AG09309 (cell line): ENCODE measurements around the gene BMPER.

ENCODE experiments used
- DNase-seq: peaks from one replicate; pipeline ENCODE4 v3.0.0-alpha.2; 2010; ENCODE audit warnings: low read depth
- H3K4me3 ChIP-seq: 2 replicates; pipeline ENCODE4 v1.5.1; 2011; ENCODE audit warnings: mild to moderate bottlenecking, low read depth, low read length, moderate library complexity; ENCODE audit not compliant: control insufficient read depth
- CTCF ChIP-seq: IDR thresholded peaks from 2 replicates; pipeline ENCODE4 v1.5.1; 2011; ENCODE audit warnings: mild to moderate bottlenecking, low read depth, low read length, inconsistent platforms; ENCODE audit not compliant: insufficient read depth, control insufficient read depth; ENCODE audit errors: missing control alignments

BMPER gene

DNA sequence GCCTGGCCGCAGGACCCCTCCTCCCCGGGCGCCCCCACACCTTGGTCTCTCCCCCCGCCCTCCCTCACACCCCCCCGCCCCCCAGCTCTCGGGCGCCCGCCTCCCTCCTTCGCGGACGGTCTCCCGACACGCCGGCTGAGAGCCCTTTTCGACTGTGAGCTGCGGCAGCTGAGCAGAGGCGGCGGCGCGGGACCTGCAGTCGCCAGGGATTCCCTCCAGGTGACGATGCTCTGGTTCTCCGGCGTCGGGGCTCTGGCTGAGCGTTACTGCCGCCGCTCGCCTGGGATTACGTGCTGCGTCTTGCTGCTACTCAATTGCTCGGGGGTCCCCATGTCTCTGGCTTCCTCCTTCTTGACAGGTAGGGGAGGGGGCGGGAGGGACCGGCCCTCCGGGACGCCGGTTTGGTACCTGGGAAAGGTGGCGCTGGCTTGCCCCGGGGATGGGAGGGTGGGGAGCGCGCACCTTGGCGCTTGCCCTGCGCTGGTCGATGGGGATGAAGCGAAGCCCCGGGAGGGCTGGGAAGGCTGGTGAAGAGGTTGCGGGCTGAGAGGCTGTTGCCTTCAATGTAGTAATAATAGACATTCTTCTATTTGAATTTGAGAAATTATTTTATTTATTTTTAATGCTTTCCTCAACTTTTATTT lies at the start of gene BMPER:
Gene BMPER (plus strand): TSS at position 151 of the 644 bp plus-strand sequence. CDS start 75 bp downstream, at position 226.
- no peak for DNase-seq
- TF ChIP-seq CTCF: no peak
- peak within 1 kb of the TSS; percentile 80 for H3K4me3 ChIP-seq

DNA sequence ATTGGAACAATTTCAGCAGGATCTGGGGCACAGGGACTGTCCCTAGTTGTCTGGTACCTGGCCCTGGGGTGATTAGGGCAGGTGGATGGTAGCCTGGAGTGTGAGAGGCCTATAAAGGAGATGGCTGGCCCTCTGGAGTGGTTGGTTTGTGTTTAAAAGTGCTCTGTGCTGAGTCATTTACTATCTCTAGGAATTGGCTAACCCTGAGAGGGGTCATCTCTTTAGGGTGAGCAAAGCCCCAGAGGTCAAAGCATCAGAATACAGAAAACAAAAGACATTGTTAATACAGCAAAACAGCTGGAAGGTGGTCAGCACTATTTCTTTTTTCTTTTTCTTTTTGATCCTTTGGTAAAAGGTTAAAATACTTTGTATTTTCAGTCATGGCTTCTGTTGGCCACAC lies 43.4 kb upstream of the BMPER start:
- no peak for TF ChIP-seq CTCF
- H3K4me3 ChIP-seq: no peak overlapping the region
- no peak for DNase-seq

DNA sequence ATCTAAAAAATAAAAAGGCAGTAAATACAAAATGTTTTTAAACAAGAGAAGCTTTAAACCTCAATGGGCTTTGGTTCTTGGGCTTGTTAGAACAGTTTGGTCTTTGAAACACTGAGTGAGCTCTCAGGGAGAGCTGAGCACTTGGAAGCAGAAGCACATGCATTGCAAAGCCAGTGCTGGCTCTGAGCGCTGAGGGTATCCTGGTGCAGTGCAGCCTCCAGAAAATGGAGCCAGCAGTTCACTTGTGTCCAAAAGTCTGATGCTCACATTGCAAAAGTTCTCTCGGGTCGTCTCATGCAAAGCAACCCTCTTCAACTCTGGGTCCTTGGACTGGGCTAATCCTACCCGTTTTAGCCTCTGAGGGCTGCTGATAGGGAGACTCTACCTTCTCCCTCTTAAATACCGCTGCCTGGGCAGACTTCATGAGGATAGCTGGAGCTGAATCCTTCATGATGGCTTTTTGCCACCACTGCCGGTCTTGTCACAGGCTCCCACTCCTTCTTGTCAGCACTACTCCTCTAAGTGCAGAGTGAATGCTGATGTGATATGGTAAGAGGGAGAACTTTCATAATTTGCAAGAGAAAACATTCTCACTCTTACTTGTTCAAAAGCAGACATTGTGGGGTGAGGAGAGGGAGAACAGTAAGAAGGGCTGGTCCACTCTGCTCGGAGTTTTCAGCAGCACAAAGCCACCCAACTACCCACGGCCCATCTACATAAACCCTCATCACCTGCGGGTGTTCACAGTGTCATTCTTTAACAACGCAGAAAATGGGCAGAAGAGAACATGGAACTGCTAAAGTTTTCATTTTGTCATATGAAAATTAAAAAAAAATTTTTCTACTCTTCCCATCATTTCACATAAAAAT lies 42.2 kb upstream of the BMPER start:
- H3K4me3 ChIP-seq: no peak overlapping the region
- DNase-seq: no peak
- no peak for TF ChIP-seq CTCF

GRCh38 chr7:33868166-33868565 lies 37.2 kb upstream of the BMPER start:
- DNase-seq: no peak
- TF ChIP-seq CTCF: no peak
- H3K4me3 ChIP-seq: no peak overlapping the region

- no peak overlapping the region for H3K4me3 ChIP-seq
- no peak for TF ChIP-seq CTCF
- DNase-seq: no peak
These were observed 36.2 kb upstream of the BMPER start for GRCh38 chr7:33869176-33869575.

DNA sequence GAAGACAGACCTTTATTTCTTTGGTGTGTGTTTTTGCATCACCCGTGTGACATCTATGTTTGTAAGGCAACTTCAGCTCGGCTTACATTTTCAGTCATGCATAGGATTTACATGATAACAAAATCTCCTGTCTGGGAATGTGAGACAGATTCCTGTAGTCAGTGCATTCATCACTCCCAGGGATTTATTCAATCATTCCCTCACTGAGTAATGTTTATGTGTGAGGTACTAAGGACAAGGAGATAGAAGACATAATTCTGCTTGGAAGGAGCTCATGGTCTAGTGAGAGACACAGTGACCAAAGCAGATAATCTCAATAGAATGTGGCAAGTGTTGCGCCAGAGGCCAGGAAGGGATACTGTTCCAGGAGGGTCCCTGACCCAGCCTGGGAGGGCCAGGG lies 35.2 kb upstream of the BMPER start:
- H3K4me3 ChIP-seq: no peak overlapping the region
- no peak for TF ChIP-seq CTCF
- no peak for DNase-seq
